HG02852 (cell line): Measurements from ENCODE around the gene TMEM242.
"Not testable (repeated sequence)": the region's sequence is repeated elsewhere in the genome, so short reads cannot be mapped to it uniquely, and the experiment has no call there.

ENCODE experiments used
- ATAC-seq: cut with Tn5 transposase; IDR thresholded peaks from one replicate; pipeline ENCODE4 v1.9.1; 2021; ENCODE audit warnings: mild to moderate bottlenecking, moderate library complexity; ENCODE audit not compliant: unreplicated experiment

TMEM242 gene

DNA sequence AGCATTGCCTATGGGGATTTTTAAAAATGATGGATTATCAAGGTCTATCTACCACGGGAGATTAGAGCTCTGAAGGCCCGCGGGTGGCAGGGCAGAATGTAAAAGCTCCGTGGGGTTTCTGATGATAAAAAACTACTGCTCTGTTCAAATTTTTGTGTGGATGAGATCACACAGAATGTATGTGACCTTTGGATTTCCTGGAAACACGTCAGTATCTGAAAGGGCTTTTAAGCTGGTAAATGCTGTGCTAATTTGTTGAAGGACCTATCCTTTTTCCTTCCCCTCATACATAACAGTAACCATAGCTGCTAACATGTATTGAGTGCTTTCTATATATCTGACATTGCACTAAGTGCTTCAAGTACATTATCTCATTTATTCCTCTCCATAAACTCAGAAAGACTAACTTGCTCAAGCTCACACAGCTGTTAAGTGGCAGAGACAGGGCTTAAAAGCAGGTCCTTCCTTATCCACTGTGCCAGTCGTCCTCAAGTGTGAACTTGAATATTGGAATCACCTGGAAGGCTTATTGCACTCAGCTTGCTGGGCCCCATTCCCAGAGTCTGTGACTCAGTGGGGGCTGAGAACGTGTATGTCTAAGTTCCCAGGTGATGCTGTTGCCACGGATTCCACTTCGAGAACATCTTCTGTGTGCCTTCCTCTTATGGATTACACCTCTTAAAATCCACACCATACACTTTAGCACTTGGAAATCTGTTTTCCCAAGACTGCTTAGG, 1.9 kb upstream of the TMEM242 start:
- ATAC-seq, result no peak

DNA sequence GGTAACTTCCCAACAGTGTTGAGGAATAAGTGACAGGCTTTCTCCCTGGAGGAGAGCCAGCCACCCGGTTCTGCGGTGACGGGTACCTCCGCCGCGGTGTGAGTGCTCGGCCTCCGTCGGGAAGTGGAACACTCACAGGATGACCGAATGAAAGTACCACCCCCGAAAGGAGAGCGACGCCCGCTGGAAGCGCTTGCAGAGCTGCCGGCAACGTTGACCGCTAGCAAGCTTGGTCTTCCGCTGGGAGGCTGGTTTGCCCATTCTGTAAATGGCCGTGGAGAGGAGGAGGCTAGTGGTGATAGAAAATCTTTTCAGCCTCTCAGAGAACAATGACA, 614 bp upstream of the TMEM242 start:
- ATAC-seq, result peak; percentile 23

DNA sequence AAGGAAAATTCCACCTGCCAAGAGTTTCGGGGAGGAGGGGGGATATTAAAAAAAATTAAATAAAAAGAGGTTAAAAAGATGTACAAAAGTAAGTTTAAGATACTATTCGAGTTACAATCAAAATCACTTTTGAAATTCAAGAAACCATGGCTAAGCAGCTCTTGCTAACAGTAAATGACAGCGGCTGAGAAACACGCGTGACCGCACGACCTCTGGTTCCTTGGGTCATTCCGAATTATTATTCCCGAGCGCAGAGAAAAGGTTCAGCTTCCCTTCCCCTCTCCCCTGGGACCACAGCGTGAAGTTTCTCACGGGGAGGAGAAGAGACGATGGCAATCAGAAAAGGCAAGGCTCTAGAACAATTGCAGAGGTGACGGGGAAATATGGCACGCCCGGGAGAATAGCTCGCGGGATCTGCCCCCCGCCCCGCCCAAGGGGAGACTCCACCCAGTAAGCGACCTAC, 496 bp downstream of the TMEM242 start:
- peak; percentile 87 for ATAC-seq

DNA sequence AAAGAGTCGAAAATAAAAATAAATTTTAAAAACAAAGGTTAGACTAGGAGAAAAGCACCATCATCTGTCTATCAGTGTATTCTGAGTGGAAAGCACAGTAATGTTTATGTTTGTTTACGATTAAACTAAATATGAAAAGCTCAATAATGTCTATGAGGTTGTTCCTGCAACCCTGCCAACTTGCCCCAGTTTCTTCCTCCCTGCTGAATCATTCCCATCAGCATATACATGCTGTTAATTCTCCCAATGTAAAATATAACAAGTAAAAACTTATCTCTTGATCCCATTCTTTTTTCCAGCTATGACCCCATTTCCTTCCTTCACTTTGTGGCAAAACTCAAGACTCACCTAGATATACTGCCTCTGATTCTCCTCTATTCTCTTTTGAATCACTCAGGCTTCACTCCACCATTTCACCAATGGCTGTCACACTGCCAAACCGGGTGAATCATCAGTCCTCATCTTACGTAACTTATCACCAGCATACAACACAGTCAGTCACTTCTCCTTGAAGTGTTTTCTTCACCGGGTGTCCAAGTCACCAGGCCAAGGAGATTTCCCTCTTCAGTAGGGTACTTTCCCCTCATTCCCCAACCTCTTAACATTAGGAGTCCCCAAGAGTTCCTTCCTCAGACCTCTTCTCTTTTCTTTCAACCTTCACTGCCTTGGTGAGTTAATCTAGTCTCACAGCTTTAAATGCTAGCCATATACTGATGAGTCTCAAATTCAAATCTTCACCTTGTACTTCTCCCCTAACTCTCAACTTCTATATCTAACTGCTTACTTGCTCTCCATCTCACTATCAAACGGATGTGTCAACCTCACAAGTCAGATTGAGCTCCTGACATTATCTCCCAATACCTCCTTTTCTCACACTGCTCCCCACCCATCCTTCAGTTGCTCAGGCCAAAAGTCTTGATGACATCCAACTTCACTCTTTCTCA, 6.2 kb downstream of the TMEM242 start:
- no peak for ATAC-seq

DNA sequence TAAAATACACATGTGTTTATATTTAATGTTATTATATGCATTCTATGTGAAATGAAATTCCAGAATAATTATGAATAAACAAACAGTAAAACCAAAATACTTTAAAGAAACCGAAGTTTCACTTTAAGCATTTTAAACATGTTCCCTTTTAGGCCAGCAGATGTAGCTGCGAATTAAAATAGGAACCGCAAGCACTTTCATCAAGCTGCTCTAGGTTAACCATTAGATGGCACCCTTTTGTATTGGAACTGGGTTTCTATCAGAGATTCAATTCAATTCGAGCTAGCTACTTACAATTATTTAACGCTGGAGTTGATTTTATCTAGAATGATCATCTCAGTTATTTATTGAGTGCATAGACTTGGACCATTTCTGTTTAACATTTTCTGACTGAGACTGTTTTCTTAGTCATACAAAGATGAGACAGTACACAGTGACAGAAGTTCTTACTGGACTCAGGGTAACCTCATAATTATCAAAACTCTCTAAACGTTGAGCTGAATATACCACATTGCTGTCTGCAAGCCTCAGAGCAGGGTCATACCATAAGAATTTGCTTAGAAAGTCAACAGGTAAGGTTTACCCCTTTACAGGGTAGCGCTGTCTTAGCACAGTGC, 8.5 kb downstream of the TMEM242 start:
- peak; percentile 81 for ATAC-seq

DNA sequence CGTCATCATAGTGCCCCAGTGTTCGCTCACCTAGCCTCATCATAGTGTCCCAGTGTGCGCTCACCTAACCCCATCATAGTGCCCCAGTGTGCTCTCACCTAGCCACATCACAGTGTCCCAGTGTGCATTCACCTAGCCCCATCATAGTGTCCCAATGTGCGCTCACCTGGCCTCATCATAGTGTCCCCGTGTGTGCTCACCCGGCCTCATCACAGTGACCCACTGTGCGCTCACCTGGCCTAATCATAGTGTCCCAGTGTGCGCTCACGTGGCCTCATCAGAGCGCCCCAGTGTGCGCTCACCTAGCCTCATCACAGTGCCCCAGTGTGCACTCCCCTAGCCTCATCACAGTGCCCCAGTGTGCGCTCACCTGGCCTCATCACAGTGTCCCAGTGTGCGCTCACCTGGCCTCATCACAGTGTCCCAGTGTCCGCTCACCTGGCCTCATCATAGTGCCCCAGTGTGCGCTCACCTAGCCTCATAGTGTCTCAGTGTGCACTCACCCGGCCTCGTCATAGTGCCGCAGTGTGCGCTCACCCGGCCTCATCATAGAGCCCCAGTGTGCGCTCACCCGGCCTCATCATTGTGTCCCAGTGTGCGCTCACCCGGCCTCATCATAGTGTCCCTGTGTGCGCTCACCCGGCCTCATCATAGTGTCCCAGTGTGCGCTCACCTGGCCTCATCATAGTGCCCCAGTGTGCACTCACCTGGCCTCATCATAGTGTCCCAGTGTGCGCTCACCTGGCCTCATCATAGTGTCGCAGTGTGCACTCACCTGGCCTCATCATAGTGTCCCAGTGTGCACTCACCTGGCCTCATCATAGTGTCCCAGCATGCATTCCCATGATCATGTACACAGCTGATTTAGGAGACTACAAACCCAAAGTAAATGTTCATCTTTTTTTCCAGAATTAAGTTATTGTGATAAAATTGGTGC, 9.5 kb downstream of the TMEM242 start:
- ATAC-seq, result no peak

DNA sequence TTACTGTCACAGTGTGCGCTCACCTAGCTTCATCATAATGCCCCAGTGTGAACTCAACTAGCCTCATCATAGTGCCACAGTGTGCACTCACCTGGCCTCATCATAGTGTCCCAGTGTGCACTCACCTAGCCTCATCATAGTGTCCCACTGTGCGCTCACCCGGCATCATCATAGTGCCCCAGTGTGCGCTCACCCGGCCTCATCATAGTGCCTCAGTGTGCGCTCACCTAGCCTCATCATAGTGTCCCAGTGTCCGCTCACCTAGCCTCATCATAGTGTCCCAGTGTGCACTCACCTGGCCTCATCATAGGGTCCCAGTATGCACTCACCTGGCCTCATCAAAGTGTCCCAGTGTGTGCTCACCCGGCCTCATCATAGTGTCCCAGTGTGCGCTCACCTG, 10.6 kb downstream of the TMEM242 start:
- ATAC-seq, result no peak

DNA sequence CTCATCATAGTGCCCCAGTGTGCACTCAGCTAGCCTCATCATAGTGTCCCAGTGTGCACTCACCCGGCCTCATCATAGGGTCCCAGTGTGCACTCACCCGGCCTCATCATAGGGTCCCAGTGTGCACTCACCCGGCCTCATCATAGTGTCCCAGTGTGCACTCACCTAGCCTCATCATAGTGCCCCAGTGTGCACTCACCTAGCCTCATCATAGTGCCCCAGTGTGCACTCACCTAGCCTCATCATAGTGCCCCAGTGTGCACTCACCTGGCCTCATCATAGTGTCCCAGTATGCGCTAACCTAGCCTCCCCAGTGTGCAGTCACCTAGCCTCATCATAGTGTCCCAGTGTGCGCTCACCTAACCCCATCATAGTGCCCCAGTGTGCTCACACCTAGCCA, 12.6 kb downstream of the TMEM242 start:
- ATAC-seq, result not testable (repeated sequence)

DNA sequence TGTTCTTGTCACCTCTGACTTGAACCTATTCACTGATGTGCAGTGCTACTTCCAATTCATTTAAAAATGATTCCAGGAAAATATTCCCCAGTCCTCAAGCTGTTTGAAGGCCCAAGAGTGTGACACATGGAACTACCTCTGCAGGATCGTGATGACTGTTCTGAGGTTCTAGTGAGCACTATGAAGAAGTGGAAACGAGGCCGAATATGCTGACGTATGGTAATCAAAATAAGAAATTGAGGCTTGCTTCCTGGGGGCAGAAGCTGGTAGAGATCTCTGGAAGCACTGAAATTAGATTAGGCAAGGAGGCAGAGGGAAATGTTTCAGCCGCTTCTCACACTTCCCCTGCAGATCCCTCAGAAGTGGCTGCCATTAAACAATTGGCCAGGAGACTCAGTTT, 15.7 kb downstream of the TMEM242 start:
- ATAC-seq, result no peak

DNA sequence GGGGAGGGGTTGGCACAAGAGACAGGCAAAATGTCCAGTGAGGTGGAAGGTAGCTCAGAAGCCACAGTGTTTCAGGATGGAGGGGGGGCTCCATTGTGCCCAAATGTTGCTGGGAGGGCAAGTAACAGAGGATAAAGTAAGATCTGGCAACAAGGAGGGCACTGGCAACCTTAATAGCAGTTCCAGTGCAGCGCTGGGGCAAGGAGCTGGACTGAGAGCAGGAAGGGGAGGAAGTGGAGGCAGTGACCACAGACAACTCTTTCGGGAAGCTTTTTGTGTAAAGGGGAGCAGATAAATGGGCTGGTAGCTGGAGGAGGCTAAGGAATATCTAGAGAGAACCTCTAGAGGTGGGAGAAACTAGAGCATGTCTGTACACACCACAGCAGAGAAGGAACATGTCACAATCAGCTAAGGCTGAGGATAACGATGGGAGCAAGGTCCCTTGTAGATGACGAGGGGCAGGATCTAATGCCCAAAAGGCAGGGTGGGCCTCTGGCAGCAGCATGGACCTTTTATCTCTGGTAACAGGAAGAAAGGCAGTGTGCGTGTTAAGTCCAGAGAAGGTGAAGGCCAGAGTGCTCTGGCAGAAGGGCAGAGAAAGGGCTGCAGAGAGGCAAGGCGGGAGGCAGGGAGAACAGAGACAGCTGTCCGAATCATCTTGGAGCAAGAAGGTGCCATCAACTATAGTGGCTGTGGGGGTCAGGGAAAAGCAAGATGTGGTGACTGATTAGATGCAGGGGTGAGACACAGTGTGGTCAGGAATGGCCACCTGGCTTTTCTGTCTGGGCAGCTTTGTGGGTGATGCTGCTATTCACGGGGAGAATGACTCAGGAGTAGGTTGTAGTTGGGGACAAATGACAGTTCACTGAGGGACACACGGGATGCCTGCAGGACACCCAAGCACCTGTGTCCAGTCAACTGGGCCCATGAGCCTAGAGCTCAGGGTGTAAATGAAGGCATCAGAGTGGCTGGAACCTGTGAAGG, 17.4 kb downstream of the TMEM242 start:
- no peak for ATAC-seq

DNA sequence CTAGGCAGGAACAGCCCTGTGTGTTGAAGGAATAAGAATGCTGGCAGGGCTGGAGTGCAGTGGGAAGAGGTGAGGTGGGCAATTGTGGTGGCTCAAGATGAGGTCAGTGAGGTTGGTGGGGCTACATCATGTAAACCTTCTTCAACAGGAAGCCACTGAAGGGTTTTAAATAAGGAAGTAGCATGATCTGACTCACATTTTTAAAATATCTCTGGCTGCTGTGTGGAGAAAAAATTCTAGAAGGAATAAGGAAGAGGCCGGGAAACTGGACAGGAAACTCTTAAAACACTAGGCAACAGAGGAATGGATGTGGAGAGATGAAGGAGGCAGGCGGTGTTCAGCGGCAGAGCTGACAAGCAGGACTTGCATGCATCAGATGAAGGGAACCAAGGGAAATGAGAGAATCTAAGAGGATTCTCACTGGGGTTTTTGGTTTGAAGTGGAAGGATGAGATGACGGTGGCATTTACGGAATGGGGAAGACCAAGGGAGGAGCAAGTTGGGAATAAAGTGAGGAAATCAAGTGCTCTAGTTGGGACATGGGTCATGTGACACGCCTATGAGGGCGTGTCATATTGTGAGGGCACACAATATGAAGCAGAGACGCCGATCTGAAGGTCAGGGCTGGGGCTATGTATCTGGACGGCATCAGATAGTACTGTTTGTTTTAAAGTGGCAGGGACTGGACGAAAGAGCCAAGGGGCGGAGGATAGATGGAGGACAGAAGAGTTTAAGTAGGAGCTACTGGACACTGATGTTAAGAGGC, 18.2 kb downstream of the TMEM242 start:
- ATAC-seq, result no peak

DNA sequence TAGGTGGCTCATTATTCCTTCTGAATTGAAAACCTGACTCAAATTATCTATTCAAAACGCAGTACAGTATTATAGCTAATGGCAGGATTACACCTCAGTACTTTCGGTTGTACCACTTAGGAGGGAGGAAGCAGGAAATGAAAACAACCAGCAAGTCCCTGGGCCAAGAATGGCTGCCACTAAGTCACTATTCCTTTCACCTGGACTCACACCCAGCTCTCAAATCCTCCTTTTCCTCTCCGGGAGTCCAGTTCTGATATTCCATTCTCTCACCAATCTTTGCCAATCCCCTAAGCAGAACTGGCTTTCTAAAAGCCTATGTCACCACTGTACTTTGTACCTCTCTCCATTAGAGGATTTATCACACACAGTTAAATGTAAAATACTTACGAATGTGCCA, 20.6 kb downstream of the TMEM242 start:
- ATAC-seq, result no peak

DNA sequence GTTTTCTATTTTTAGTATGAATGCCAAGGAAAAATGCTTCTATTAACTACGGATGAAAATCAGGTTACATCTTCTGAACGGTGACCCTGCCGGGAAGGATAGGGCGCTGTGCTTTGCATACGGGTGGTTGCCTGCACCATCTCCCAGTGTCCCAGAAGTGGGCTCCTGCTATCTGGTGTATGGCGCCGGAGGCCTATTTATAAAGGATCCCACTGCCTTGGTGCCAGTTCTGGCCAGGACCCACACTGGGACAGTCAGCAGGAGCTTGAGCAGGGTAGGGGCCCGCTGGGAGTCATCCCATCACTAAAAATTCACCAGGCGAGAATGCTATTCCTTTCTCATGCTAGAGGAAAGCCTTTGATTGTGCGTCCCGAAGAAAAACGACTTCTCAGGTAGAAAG, 22.9 kb downstream of the TMEM242 start:
- ATAC-seq, result no peak

DNA sequence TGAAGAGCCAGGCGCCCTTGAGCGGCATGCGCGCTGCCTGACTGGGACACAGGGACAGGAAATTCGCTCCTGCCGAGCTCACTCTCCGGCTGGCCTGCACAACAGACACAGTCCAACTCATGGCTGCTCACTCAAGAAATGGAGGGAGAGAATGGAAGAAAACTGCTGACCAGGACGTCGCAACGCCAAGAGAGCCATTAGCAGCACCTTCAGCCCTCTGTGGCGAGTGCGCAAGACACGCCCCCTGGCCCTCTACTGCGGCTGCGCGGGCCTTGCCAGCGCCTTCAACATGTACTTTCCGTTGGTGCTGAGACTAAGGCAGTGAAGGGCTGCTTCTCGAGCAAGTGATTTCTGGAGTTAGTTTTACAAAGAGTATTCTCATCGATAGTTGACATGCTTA, 23.3 kb downstream of the TMEM242 start:
- no peak for ATAC-seq

DNA sequence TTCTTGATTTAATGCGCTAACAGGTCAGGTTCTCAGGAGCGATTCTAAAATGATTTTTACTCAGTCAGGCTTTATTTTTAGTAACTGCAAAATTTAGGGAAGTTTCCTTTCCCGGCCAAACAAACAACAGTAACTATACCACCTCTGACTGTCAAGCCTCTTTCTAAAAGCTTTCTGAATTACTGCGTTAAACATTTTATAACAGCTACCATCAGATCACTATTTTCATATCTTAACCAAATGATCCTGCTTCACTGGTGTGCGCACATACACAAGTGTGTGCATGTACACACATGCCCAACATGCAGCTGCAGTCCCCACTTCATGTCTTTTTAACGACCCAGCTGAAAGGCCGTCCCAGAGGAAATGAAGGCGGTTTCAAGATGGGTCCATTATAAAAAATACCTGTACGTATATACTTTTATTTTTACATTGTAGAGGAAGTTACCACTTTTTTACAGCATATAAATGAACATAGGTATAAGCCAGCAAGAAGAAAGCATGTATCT, 25.0 kb downstream of the TMEM242 start:
- no peak for ATAC-seq

DNA sequence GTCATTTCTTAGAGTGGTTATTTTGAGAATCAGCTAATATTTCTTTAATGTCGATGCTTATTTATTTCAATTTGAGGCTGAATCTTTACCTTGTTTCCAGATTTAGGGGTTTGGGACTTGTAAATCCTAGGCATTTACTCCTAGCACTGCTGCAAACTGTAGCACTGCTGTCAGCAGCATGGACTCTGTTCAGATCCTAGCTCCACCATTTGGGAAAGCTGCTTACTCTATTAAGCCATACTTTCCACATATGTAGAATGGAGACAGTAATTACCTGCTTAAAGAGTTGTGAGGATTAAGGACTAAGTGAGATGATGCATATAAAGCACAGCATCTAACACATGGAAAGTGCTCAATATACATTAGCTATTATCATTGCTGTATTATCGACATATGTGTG, 28.7 kb downstream of the TMEM242 start:
- ATAC-seq, result no peak

DNA sequence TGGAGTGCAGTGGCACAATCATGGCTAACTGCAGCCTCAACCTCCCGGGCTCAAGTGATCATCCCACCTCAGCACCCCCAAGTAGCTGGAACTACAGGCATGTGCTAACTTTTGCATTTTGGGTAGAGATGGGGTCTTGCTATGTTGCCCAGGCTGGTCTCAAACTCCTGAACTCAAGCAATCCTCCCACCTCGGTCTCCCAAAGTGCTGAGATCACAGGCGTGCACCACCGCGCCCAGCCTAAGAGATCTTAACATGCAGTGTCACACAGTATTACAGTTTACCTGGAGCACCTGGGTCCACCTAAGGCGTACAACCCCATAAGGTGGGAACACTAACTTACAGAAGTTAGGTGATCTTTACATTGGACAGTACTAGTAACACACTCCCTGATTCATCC, 29.5 kb downstream of the TMEM242 start:
- no peak for ATAC-seq

DNA sequence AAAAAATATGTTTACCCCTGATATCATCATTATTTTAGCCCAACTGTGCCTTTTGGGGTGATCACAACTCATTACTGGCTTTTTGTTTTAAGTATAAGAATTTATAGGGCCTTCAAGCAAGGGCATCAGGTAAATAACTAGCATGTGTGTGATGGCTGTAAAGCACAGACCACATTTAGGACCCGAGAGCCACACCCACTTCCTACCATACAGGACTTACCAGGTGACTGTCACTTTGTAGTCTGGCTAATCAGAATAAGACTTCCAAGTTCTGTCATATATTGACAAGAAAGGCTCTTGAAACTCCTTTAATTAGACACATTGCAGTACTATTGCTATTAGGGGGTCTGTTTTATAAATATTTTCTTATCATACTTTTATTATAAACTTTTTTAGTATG, 31.1 kb downstream of the TMEM242 start:
- peak; percentile 41 for ATAC-seq

DNA sequence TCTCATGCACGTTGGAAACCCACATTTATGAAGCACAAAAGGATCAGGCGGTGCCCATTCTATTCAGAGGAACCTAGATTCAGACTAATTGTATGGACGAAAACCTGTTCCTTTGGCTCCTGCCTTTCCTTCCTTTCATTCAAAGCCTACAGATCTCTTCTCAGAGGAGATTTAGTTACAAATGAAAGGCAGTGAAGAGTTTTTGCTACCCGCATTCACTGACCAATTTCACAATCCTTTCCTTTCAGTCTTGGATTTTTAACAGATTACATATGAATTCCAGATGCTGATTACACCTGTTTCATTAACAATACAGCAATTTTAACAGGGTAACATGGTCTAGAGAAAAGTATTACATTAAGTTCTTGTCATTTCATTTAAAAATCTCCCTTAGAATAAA, 32.0 kb downstream of the TMEM242 start:
- no peak for ATAC-seq
